Measurements from ENCODE around the gene MTMR11. TPM values are rescaled to one million over a fixed set of nuclear protein-coding genes. Genes with fewer than 3 reads are reported as not detected.

The MTMR11 gene
- total and polyA plus RNA-seq, 9 of the 15 experiments (the other 6 are each of a cell fraction or from before 2014, with no cell fraction given): 0.09 to 1.6 (median 0.51) TPM

DNA sequence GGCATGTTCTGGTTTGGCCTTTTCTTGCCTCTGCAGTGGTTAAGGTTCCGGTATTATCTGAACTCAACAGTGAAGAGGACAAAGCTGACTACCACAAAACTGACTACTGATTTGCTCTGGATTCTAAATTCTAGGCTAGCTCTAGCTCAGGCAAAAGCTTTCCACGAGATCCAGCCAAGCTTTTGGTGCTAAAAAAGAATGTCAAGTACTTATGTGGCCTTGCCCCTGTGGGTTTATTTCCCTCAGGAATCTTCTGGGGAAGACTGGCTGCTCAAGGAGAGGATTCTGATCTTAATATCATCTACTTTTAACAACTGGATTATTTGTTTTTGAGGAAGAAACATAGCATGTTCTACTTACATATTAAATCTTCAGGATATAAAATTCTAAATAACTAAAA lies 26.1 kb upstream of the MTMR11 start:
- intact Hi-C loops (cut with micrococcal nuclease) (loop anchor here (1.0 to 5.0 kb wide), 3 partner anchors 88 to 225 kb away; no protein-coding TSS in a partner anchor), in situ Hi-C loops (cut with MboI) (loop anchor here (5.0 kb wide), 1 partner anchor 205 kb away; no protein-coding TSS in a partner anchor)
- no peak overlapping the region for H3K9ac ChIP-seq (ENCODE audit: insufficient read depth in 1 of 2, low read depth in 2 of 2, low read length in 2 of 2)
- no peak overlapping the region for H3K27ac ChIP-seq (ENCODE audit: extremely low read depth, low read depth, low read length)
- FAIRE-seq (no peak), ATAC-seq (no peak), DNase-seq (ENCODE audit: extremely low read depth in 1 of 4, low spot score in 3 of 4) (no peak)
- no peak overlapping the region for H3K4me3 ChIP-seq
- peaks cover 7% of the 10 kb centered on the region for H3K9me3 ChIP-seq (replicated peaks; ENCODE audit: control insufficient read depth, insufficient read depth, low read depth, low read length)
- no peaks in the 10 kb centered on the region for H4K20me1 ChIP-seq (replicated peaks; ENCODE audit: control insufficient read depth, insufficient read depth, low read length)
- no peak overlapping the region for H2AFZ ChIP-seq (ENCODE audit: low read depth, low read length)
- H3K36me3 ChIP-seq (ENCODE audit: control insufficient read depth, insufficient read depth, low read length): peaks cover 83% of the 10 kb centered on the region
- H3K27me3 ChIP-seq (ENCODE audit: control insufficient read depth in 2 of 2, insufficient read depth in 2 of 2, low read length in 2 of 2): no peaks in the 10 kb centered on the region
- BruUV-seq (replicated peaks): no TSS peak
- TF ChIP-seq FOXK2 (conservative IDR thresholded peaks at IDR 0.05 in 1 of 2, IDR thresholded peaks at IDR 0.05 in 1 of 2; ENCODE audit: low read depth in 2 of 2) (no peak), MIER1 (IDR thresholded peaks at IDR 0.05; ENCODE audit: low read depth) (no peak), ZNF639 (CRISPR knock-in tag; conservative IDR thresholded peaks at IDR 0.05 in 1 of 2, IDR thresholded peaks at IDR 0.05 in 1 of 2) (no peak), NFE2L1 (tag; IDR thresholded peaks at IDR 0.05; ENCODE audit: borderline replicate concordance, low read depth) (no peak), ZNF146 (CRISPR knock-in tag; IDR thresholded peaks at IDR 0.05; ENCODE audit: unreplicated experiment) (no peak), ATF7 (IDR thresholded peaks at IDR 0.05) (no peak), MAZ (CRISPR knock-in tag; conservative IDR thresholded peaks at IDR 0.05 in 1 of 2, IDR thresholded peaks at IDR 0.05 in 1 of 2) (no peak), ZKSCAN3 (CRISPR knock-in tag; IDR thresholded peaks at IDR 0.05) (no peak), HDAC3 (IDR thresholded peaks at IDR 0.05; ENCODE audit: borderline replicate concordance, partially characterized antibody) (no peak), TAF7 (tag; IDR thresholded peaks at IDR 0.05) (no peak), PKNOX1 (IDR thresholded peaks at IDR 0.05) (no peak), HMGN3 (IDR thresholded peaks at IDR 0.05; ENCODE audit: borderline replicate concordance, extremely low read depth, insufficient read length, low read depth, low read length) (no peak)
- TF ChIP-seq, protein P1, sequence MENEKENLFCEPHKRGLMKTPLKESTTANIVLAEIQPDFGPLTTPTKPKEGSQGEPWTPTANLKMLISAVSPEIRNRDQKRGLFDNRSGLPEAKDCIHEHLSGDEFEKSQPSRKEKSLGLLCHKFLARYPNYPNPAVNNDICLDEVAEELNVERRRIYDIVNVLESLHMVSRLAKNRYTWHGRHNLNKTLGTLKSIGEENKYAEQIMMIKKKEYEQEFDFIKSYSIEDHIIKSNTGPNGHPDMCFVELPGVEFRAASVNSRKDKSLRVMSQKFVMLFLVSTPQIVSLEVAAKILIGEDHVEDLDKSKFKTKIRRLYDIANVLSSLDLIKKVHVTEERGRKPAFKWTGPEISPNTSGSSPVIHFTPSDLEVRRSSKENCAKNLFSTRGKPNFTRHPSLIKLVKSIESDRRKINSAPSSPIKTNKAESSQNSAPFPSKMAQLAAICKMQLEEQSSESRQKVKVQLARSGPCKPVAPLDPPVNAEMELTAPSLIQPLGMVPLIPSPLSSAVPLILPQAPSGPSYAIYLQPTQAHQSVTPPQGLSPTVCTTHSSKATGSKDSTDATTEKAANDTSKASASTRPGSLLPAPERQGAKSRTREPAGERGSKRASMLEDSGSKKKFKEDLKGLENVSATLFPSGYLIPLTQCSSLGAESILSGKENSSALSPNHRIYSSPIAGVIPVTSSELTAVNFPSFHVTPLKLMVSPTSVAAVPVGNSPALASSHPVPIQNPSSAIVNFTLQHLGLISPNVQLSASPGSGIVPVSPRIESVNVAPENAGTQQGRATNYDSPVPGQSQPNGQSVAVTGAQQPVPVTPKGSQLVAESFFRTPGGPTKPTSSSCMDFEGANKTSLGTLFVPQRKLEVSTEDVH (IDR thresholded peaks at IDR 0.05; ENCODE audit: low read depth, partially characterized antibody): no peak
- ChIA-PET POLR2A (interaction anchor here (0.7 to 1.1 kb wide), 2 partner anchors 88 to 223 kb away, joined by 3 to 4 read pairs; no protein-coding TSS in a partner anchor), CTCF (ENCODE audit: low intra/inter-chr PET ratio) (interaction anchor here (0.5 to 2.9 kb wide), 8 partner anchors 16 to 224 kb away, joined by 3 to 33 read pairs (median 4); partner anchors contain the start of gene VPS45)
- 58% methylated on average over 2 of the region's 2 CpGs for WGBS (ENCODE audit: insufficient coverage, low coverage, missing lambda C conversion rate)
- no peaks in the 10 kb centered on the region for H3K4me1 ChIP-seq (replicated peaks in 1 of 2; ENCODE audit: control insufficient read depth in 2 of 2, insufficient read depth in 2 of 2, low read length in 2 of 2)
- H3K79me2 ChIP-seq (ENCODE audit: control insufficient read depth, insufficient read depth, low read length): no peaks in the 10 kb centered on the region; the same call in 2 of the 3 replicates
- H3K9me1 ChIP-seq (ENCODE audit: control insufficient read depth, insufficient read depth, low read length): no peaks in the 10 kb centered on the region
- no peak overlapping the region for H3K4me2 ChIP-seq (ENCODE audit: insufficient read depth, low read length)

All from K562 (cell line).